ENCODE measurements around the gene SUFU.

SUFU gene

GRCh38 chr10:102552533-102552932 is 48.8 kb downstream of the SUFU start:
- no peak for DNase-seq (ENCODE audit: low spot score)

- no peak for DNase-seq (ENCODE audit: low spot score)
Measured at GRCh38 chr10:102553771-102554170, 50.0 kb downstream of the SUFU start.

GRCh38 chr10:102554531-102554930 is 50.8 kb downstream of the SUFU start:
- DNase-seq (ENCODE audit: low spot score), result no peak

GRCh38 chr10:102555781-102556328 is 52.1 kb downstream of the SUFU start:
- DNase-seq (ENCODE audit: low spot score), result peak; percentile 68

GRCh38 chr10:102557569-102557968 is 53.8 kb downstream of the SUFU start:
- no peak for DNase-seq (ENCODE audit: low spot score)

GRCh38 chr10:102559764-102560163 is 56.0 kb downstream of the SUFU start:
- DNase-seq (ENCODE audit: low spot score), result no peak

GRCh38 chr10:102564209-102564834 is 60.5 kb downstream of the SUFU start:
- no peak for DNase-seq (ENCODE audit: low spot score)

- DNase-seq (ENCODE audit: low spot score), result no peak
Measured at GRCh38 chr10:102565793-102566192, 62.0 kb downstream of the SUFU start.

- DNase-seq (ENCODE audit: low spot score), result no peak
Measured at GRCh38 chr10:102578782-102579181, 75.0 kb downstream of the SUFU start.

GRCh38 chr10:102579328-102579727 is 75.6 kb downstream of the SUFU start:
- DNase-seq (ENCODE audit: low spot score), result peak; percentile 28

GRCh38 chr10:102580230-102580629 is 76.5 kb downstream of the SUFU start:
- no peak for DNase-seq (ENCODE audit: low spot score)

- no peak for DNase-seq (ENCODE audit: low spot score)
Measured at GRCh38 chr10:102581401-102581800, 77.6 kb downstream of the SUFU start.

- DNase-seq (ENCODE audit: low spot score), result no peak
Measured at GRCh38 chr10:102581981-102582580, 78.3 kb downstream of the SUFU start.

- DNase-seq (ENCODE audit: low spot score), result peak; percentile 91
Measured at GRCh38 chr10:102583435-102584417, 80.0 kb downstream of the SUFU start.

GRCh38 chr10:102585026-102585425 is 81.3 kb downstream of the SUFU start:
- DNase-seq (ENCODE audit: low spot score), result no peak

- no peak for DNase-seq (ENCODE audit: low spot score)
Measured at GRCh38 chr10:102586858-102587257, 83.1 kb downstream of the SUFU start.

- no peak for DNase-seq (ENCODE audit: low spot score)
Measured at GRCh38 chr10:102588875-102589274, 85.1 kb downstream of the SUFU start.

GRCh38 chr10:102593074-102593803 is 89.5 kb downstream of the SUFU start:
- DNase-seq (ENCODE audit: low spot score), result peak; percentile 50

GRCh38 chr10:102593804-102594079 is 90.0 kb downstream of the SUFU start:
- no peak for DNase-seq (ENCODE audit: low spot score)

- DNase-seq (ENCODE audit: low spot score), result no peak
Measured at GRCh38 chr10:102595293-102595692, 91.5 kb downstream of the SUFU start.

GRCh38 chr10:102595897-102596296 is 92.1 kb downstream of the SUFU start:
- no peak for DNase-seq (ENCODE audit: low spot score)

GRCh38 chr10:102596506-102596971 is 92.8 kb downstream of the SUFU start:
- DNase-seq (ENCODE audit: low spot score), result peak; percentile 74
